ENCODE data around the gene C22orf39. TPM values are rescaled to one million over a fixed set of nuclear protein-coding genes. Genes with fewer than 3 reads are reported as not detected.

Gene C22orf39
- total RNA-seq, 1 experiment from 2014 or later = 28.4 TPM

DNA sequence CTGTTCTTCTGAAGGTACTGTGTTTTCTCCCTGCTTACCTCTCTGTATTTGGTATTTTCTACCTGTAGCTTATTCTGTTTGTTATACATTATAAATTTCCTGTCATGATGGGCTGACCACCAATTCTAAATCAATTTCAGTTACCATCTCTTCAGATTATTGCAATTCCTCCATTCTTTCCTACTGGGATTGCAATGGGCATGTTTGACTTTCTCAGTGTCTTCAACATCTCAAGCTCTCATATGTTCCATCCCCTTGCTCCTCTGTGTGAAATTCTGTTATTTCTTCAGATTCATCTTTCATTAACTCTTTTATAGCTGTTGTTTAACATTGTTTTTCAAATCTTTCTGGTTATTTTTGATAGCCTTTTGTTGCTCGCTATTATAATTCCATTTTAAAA, 15.5 kb upstream of the C22orf39 start:
- no peak for TF ChIP-seq EZH2 (IDR thresholded peaks at IDR 0.05; ENCODE audit: borderline replicate concordance, low read depth, low read length, poor library complexity, severe bottlenecking)
- TF ChIP-seq CTCF (conservative IDR thresholded peaks at IDR 0.05; ENCODE audit: low read depth, low read length) = no peak
- CTCF ChIA-PET = no interaction called here
- intact Hi-C loops (cut with micrococcal nuclease; ENCODE audit: unreplicated experiment) = no loop called here
- POLR2A ChIA-PET (ENCODE audit: low non-redundant PET) = no interaction called here
- no peak for DNase-seq (ENCODE audit: low spot score)
- no peaks in the 10 kb centered on the region for H3K27me3 ChIP-seq (replicated peaks; ENCODE audit: insufficient read depth, low read depth, low read length, poor library complexity)
- TSS peak; percentile 8 for BruUV-seq (replicated peaks)
- no peaks in the 10 kb centered on the region for H3K4me1 ChIP-seq (ENCODE audit: insufficient read depth, low read length, poor library complexity, severe bottlenecking)
- no peaks in the 10 kb centered on the region for H3K9me3 ChIP-seq (ENCODE audit: low read depth, low read length, poor library complexity, severe bottlenecking)
- H3K36me3 ChIP-seq (ENCODE audit: insufficient read depth, low read length, poor library complexity, severe bottlenecking) = peaks cover 59% of the 10 kb centered on the region
- H3K27ac ChIP-seq (ENCODE audit: low read depth, low read length, poor library complexity, severe bottlenecking) = no peak overlapping the region
- H3K4me3 ChIP-seq (ENCODE audit: low read depth, low read length, poor library complexity, severe bottlenecking) = no peak overlapping the region

- H3K4me1 ChIP-seq (ENCODE audit: insufficient read depth, low read length, poor library complexity, severe bottlenecking) = no peaks in the 10 kb centered on the region
- H3K27ac ChIP-seq (ENCODE audit: low read depth, low read length, poor library complexity, severe bottlenecking) = no peak overlapping the region
- no peak overlapping the region for H3K4me3 ChIP-seq (ENCODE audit: low read depth, low read length, poor library complexity, severe bottlenecking)
- H3K27me3 ChIP-seq (replicated peaks; ENCODE audit: insufficient read depth, low read depth, low read length, poor library complexity) = no peaks in the 10 kb centered on the region
- no peak for TF ChIP-seq CTCF (conservative IDR thresholded peaks at IDR 0.05; ENCODE audit: low read depth, low read length)
- TF ChIP-seq EZH2 (IDR thresholded peaks at IDR 0.05; ENCODE audit: borderline replicate concordance, low read depth, low read length, poor library complexity, severe bottlenecking) = no peak
- H3K36me3 ChIP-seq (ENCODE audit: insufficient read depth, low read length, poor library complexity, severe bottlenecking) = peaks cover 56% of the 10 kb centered on the region
- no TSS peak for BruUV-seq (replicated peaks)
- intact Hi-C loops (cut with micrococcal nuclease; ENCODE audit: unreplicated experiment) = no loop called here
- ChIA-PET CTCF (no interaction called here), POLR2A (ENCODE audit: low non-redundant PET) (no interaction called here)
- no peaks in the 10 kb centered on the region for H3K9me3 ChIP-seq (ENCODE audit: low read depth, low read length, poor library complexity, severe bottlenecking)
- DNase-seq (ENCODE audit: low spot score) = no peak
Measured at GRCh38 chr22:19461506-19461905, 14.0 kb upstream of the C22orf39 start.

- CTCF ChIA-PET = no interaction called here
Measured at GRCh38 chr22:19460036-19460435, 12.5 kb upstream of the C22orf39 start.

More at GRCh38 chr22:19460036-19460435, 12.5 kb upstream of the C22orf39 start:
- BruUV-seq (replicated peaks) = no TSS peak
- Histone ChIP-seq H3K27me3 (replicated peaks; ENCODE audit: insufficient read depth, low read depth, low read length, poor library complexity) (no peaks in the 10 kb centered on the region), H3K4me1 (ENCODE audit: insufficient read depth, low read length, poor library complexity, severe bottlenecking) (no peaks in the 10 kb centered on the region), H3K36me3 (ENCODE audit: insufficient read depth, low read length, poor library complexity, severe bottlenecking) (peaks cover 56% of the 10 kb centered on the region), H3K4me3 (ENCODE audit: low read depth, low read length, poor library complexity, severe bottlenecking) (no peak overlapping the region), H3K27ac (ENCODE audit: low read depth, low read length, poor library complexity, severe bottlenecking) (no peak overlapping the region), H3K9me3 (ENCODE audit: low read depth, low read length, poor library complexity, severe bottlenecking) (no peaks in the 10 kb centered on the region)
- DNase-seq (ENCODE audit: low spot score) = no peak
- TF ChIP-seq EZH2 (IDR thresholded peaks at IDR 0.05; ENCODE audit: borderline replicate concordance, low read depth, low read length, poor library complexity, severe bottlenecking) (no peak), CTCF (conservative IDR thresholded peaks at IDR 0.05; ENCODE audit: low read depth, low read length) (no peak)
- POLR2A ChIA-PET (ENCODE audit: low non-redundant PET) = no interaction called here
- intact Hi-C loops (cut with micrococcal nuclease; ENCODE audit: unreplicated experiment) = no loop called here

All from A673 (cell line).